Gastroesophageal sphincter (tissue), 4 donors: ENCODE results near the gene OPRL1. TPM values are rescaled to one million over a fixed set of nuclear protein-coding genes. Genes with fewer than 3 reads are reported as not detected.

ENCODE experiments used
- ATAC-seq: fragments of 150-250 bp; one replicate; pipeline ENCODE4 v1.9.1; 2016; ENCODE audit warnings: mild to moderate bottlenecking, moderate library complexity
- H3K27ac ChIP-seq, 4 donors: fragments of 200-600 bp; sonication (generic) in 3 of 4; 1 replicate in 3 of 4; 2 replicates in 1 of 4; pipeline ENCODE4 v1.5.1; 2016 to 2019
- H3K27me3 ChIP-seq: fragments of 200-600 bp; sonication (generic); one replicate; pipeline ENCODE4 v1.5.1; 2019
- H3K36me3 ChIP-seq, 2 donors: fragments of 200-600 bp; sonication (generic); one replicate each; pipeline ENCODE4 v1.5.1; 2019; ENCODE audit warnings: control low read depth in 1 of 2
- H3K4me1 ChIP-seq, 3 donors: fragments of 200-600 bp; sonication (generic); 1 replicate in 2 of 3; 2 replicates in 1 of 3; pipeline ENCODE4 v1.5.1; 2016 to 2019; ENCODE audit warnings: control low read depth in 2 of 3
- H3K4me3 ChIP-seq, 2 donors: fragments of 200-600 bp; sonication (generic); one replicate each; pipeline ENCODE4 v1.5.1; 2019; ENCODE audit warnings: mild to moderate bottlenecking in 1 of 2, moderate library complexity in 1 of 2
- H3K9me3 ChIP-seq, 3 donors: fragments of 200-600 bp; sonication (generic); one replicate each; pipeline ENCODE4 v1.5.1; 2017 to 2019; ENCODE audit warnings: control low read depth in 2 of 3
- CTCF ChIP-seq, 4 experiments: fragments of 200-600 bp in 2 of 4; fragments of 450-650 bp in 2 of 4; sonication (generic) in 1 of 4; IDR thresholded peaks; one replicate each; pipeline ENCODE4 v1.5.1; 2017 to 2019; ENCODE audit warnings: antibody characterized with exemption in 4 of 4, mild to moderate bottlenecking in 2 of 4, moderate library complexity in 2 of 4
- EP300 ChIP-seq: sonication (generic); formaldehyde crosslinking; IDR thresholded peaks from one replicate; pipeline ENCODE4 v1.6.1; 2017; ENCODE audit warnings: antibody characterized with exemption, mild to moderate bottlenecking
- POLR2A ChIP-seq, 2 donors: fragments of 450-650 bp; IDR thresholded peaks; one replicate each; pipeline ENCODE4 v1.6.1; 2017; ENCODE audit warnings: antibody characterized with exemption in 2 of 2, mild to moderate bottlenecking in 2 of 2, moderate library complexity in 1 of 2
- POLR2AphosphoS5 ChIP-seq: sonication (generic); formaldehyde crosslinking; IDR thresholded peaks from one replicate; pipeline ENCODE4 v1.6.1; 2017; ENCODE audit warnings: antibody characterized with exemption
- WGBS, 2 donors: methylation state at CpG; one replicate each; pipeline ENCODE4 v1.1.5; 2018; ENCODE audit warnings: low coverage in 1 of 2; 5-methylcytosine and 5-hydroxymethylcytosine counted together
- total RNA-seq, 4 donors: library from RNA; depleted of rRNA; stranded (reverse); fragments of >200 nt; gene quantifications; one replicate each; pipeline ENCODE4 v1.1.0, GENCODE V29; 2016

The OPRL1 gene
- total RNA-seq, 4 donors from 2014 or later = 0.50 to 1.1 (median 0.66) TPM

- H3K4me1 ChIP-seq = no peaks in the 10 kb centered on the region
- TF ChIP-seq EP300 (no peak), POLR2AphosphoS5 (no peak), POLR2A (IDR thresholded peaks at IDR 0.05) (no peak)
- no peak for ATAC-seq
These were observed 60.4 kb downstream of the OPRL1 start for GRCh38 chr20:64140061-64140931.

GRCh38 chr20:64140956-64141355 lies 61.1 kb downstream of the OPRL1 start:
- Histone ChIP-seq H3K4me3 (no peak overlapping the region), H3K27me3 (peaks cover 53% of the 10 kb centered on the region), H3K9me3 (peaks cover 0 to 12% (median 0%) of the 10 kb centered on the region in 3 donors), H3K27ac (no peak overlapping the region), H3K4me1 (no peaks in the 10 kb centered on the region), H3K36me3 (no peaks in the 10 kb centered on the region)
- TF ChIP-seq CTCF (IDR thresholded peaks at IDR 0.05) (no peak), POLR2AphosphoS5 (no peak), POLR2A (IDR thresholded peaks at IDR 0.05) (no peak), EP300 (no peak)
- WGBS, 2 donors = 63% methylated on average over 8 of the region's 10 CpGs; no CpG with 5 or more reads in 1 of the 2 donors
- no peak for ATAC-seq

More at GRCh38 chr20:64140061-64140931, 60.4 kb downstream of the OPRL1 start:
- Histone ChIP-seq H3K9me3 (peaks cover 0 to 5% (median 0%) of the 10 kb centered on the region in 3 donors), H3K27ac (no peak overlapping the region), H3K36me3 (no peaks in the 10 kb centered on the region), H3K4me3 (no peak overlapping the region), H3K27me3 (peaks cover 46% of the 10 kb centered on the region)
- WGBS, 2 donors = 60 to 83% methylated on average over 1 to 10 of the region's 13 CpGs

- WGBS, 2 donors = 28 to 42% methylated on average over 9 of the region's 9 CpGs
- H3K36me3 ChIP-seq = no peaks in the 10 kb centered on the region
- TF ChIP-seq POLR2A (IDR thresholded peaks at IDR 0.05) (no peak), EP300 (no peak), CTCF (IDR thresholded peaks at IDR 0.05) (no peak), POLR2AphosphoS5 (no peak)
- H3K27me3 ChIP-seq = peaks cover 67% of the 10 kb centered on the region
- no peak overlapping the region for H3K4me3 ChIP-seq
- peaks cover 0 to 12% (median 0%) of the 10 kb centered on the region in 3 donors for H3K9me3 ChIP-seq
- H3K4me1 ChIP-seq = no peaks in the 10 kb centered on the region
- no peak for ATAC-seq
- no peak overlapping the region for H3K27ac ChIP-seq
These were observed 62.7 kb downstream of the OPRL1 start for GRCh38 chr20:64142590-64142989.

GRCh38 chr20:64143018-64143801 lies 63.3 kb downstream of the OPRL1 start:
- Histone ChIP-seq H3K27ac (no peak overlapping the region), H3K4me3 (no peak overlapping the region), H3K9me3 (peaks cover 0 to 12% (median 0%) of the 10 kb centered on the region in 3 donors), H3K4me1 (no peaks in the 10 kb centered on the region), H3K27me3 (peaks cover 68% of the 10 kb centered on the region), H3K36me3 (no peaks in the 10 kb centered on the region)
- no peak for TF ChIP-seq POLR2AphosphoS5
- no peak for TF ChIP-seq EP300
- TF ChIP-seq POLR2A (IDR thresholded peaks at IDR 0.05) = no peak
- no peak for TF ChIP-seq CTCF (IDR thresholded peaks at IDR 0.05)
- ATAC-seq = no peak
- 76 to 86% methylated on average over 8 to 12 of the region's 14 CpGs for WGBS, 2 donors

GRCh38 chr20:64144144-64144912 lies 64.4 kb downstream of the OPRL1 start:
- ATAC-seq = no peak
- WGBS, 2 donors = 86 to 90% methylated on average over 4 of the region's 8 CpGs

More at GRCh38 chr20:64144144-64144912, 64.4 kb downstream of the OPRL1 start:
- H3K36me3 ChIP-seq = no peaks in the 10 kb centered on the region
- H3K27ac ChIP-seq = no peak overlapping the region
- TF ChIP-seq EP300 (no peak), CTCF (IDR thresholded peaks at IDR 0.05) (no peak), POLR2AphosphoS5 (no peak), POLR2A (IDR thresholded peaks at IDR 0.05) (no peak)
- H3K4me1 ChIP-seq = no peaks in the 10 kb centered on the region
- H3K4me3 ChIP-seq = no peak overlapping the region
- peaks cover 0 to 12% (median 0%) of the 10 kb centered on the region in 3 donors for H3K9me3 ChIP-seq
- H3K27me3 ChIP-seq = peaks cover 68% of the 10 kb centered on the region
